GM21390 (cell line): ENCODE data around the gene SIPA1L3.

ENCODE experiments used
- ATAC-seq: cut with Tn5 transposase; IDR thresholded peaks from one replicate; pipeline ENCODE4 v1.9.1; 2021; ENCODE audit not compliant: unreplicated experiment

Gene SIPA1L3

DNA sequence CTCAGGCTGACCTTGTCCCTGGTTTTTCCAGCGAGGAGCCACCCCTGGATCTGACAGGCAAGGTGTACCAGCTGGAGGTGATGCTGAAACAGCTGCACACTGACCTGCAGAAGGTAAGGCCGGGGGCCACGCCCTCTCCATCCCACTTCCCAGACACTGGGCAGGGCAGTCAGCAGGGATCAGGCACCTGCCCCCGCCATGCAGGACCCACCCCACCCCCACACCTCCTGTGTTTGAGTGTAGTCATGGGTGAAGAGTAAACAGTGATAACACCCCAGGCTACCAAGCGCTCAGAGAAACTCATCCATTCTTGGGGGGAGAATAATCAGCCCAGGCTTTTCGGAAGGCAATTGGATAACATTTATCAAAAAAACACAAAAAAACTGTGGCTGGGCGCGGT is 297.1 kb downstream of the SIPA1L3 start:
- ATAC-seq: no peak

- no peak for ATAC-seq
Measured at GRCh38 chr19:38204728-38205127, 297.7 kb downstream of the SIPA1L3 start.

- ATAC-seq: no peak
Measured at GRCh38 chr19:38206006-38206745, 299.2 kb downstream of the SIPA1L3 start.

- ATAC-seq: no peak
Measured at GRCh38 chr19:38206928-38207327, 299.9 kb downstream of the SIPA1L3 start.

DNA sequence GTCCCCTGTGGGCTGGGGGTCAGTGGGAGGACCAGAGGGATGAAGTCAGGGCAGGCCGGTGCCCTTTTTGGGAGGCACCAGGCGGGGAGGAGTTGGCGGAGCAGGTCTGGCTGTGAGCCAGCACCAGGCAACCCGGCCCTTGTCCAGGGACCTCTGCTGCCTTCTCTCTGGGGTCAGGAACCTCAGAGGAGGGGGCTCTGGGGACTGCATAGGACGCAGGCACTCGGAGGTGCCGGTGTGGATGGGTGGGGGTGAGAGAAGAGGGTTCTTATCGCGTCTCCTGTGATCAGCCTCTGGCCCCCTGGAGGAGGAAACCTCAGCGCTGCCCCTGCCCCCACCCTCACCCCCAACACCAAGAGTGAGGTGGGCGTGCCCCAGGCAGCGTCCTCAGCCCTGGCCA is 300.5 kb downstream of the SIPA1L3 start:
- no peak for ATAC-seq

GRCh38 chr19:38208571-38208970 is 301.6 kb downstream of the SIPA1L3 start:
- ATAC-seq: no peak

DNA sequence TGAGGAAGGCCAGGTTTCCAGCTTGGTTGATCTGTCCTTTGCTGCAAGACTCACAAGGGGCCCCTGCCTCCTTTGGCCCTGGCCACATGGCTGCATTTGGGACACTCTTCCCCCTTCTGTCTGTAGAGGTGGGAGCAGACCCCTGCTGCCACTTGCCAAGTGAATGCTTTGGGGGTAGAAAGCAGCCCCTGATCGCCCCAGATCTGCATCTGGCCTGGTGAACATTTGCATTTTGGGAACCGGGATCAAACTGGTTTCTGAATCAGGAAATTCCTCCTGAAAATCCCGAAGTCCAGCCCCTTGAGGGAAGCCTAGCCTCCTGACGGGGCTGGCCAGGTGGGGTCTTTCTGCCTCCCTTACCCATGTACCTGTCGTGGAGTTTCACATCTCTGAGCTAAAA is 302.1 kb downstream of the SIPA1L3 start:
- ATAC-seq: no peak

DNA sequence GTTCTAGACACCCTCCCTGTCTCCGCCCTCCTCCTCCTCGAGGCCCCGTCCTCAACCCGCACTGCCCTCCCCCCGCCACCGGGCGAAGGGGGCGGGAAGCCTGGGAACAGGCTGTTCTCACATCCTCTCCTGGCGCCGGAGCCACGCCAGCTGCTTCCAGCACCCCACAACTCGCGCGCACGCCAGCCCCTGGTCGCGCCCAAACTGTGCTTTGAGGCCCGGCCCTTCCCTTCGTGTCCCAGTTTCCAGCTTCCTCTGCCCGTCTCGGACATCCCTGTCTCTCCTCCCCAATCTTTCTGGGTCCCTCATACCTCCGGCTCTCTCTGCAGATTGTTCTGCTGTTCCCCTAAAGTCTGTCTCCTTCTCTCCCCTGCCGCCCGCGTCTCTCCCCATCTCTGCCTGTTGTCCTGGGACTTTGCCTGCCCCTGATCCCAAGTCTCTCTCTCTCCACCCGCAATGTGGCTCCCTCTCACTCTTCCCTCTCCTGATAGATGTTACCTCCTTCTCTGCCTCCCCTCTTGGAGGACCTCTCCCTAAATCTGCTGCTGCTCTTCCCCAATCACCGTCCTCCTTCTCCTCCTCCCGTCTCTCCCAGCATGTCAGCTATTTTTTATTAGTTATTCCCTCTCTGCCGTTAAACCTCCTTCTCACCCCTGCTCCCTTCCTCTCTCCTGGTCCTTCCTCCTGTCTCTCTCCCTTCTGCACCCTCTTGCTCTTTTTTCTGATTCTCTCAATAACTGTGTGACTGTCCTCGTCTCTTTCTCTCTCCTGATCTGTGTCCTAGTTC is 302.9 kb downstream of the SIPA1L3 start:
- ATAC-seq: no peak

DNA sequence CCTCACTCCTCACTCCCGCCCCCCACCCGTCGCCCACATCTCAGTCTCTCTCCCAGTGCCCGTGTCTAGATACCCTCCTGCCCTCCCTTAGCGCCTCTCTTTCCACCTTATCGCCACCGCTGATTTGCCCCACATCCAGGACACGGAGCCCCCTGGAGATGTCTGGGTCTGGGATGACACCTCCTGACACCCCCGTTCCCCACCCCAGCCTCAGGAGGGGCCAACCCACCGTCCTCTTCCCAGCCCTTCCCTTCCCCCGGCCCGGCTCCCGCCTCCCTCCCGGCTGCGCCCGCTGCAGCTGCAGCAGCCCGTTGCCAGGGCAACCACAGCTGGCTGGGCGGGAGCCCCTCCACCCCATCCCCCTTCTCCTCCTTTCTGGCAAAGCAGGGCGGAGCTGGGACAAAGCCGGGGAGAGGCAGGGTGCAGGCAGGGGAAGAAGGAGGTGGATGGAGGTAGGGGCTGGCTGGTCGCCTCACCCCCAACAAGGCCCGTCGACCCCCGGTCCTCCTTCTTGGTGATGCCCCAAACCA is 303.5 kb downstream of the SIPA1L3 start:
- no peak for ATAC-seq

- no peak for ATAC-seq
Measured at GRCh38 chr19:38211151-38211591, 304.2 kb downstream of the SIPA1L3 start.

- no peak for ATAC-seq
Measured at GRCh38 chr19:38211766-38212165, 304.8 kb downstream of the SIPA1L3 start.

- ATAC-seq: no peak
Measured at GRCh38 chr19:38213469-38213868, 306.5 kb downstream of the SIPA1L3 start.

GRCh38 chr19:38213911-38214625 is 307.1 kb downstream of the SIPA1L3 start:
- ATAC-seq: no peak

GRCh38 chr19:38216785-38217641 is 310.0 kb downstream of the SIPA1L3 start:
- ATAC-seq: no peak

GRCh38 chr19:38218204-38218603 is 311.2 kb downstream of the SIPA1L3 start:
- ATAC-seq: no peak

GRCh38 chr19:38219221-38219620 is 312.2 kb downstream of the SIPA1L3 start:
- no peak for ATAC-seq

DNA sequence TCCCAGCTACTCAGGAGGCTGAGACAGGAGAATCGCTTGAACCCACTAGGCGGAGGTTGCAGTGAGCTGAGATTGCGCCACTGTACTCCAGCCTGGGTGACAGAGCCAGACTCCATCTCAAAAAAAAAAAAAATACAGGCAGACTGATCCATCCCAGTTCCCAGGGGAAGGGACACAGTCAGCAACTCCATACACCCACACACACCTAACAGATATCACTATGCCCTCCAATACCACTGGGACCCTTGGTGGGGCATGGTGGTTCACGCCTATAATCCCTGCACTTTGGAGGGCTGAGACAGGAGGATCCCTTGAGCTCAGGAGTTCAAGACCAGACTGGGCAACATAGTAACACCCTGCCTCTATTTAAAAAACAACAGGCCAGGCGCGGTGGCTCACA is 314.4 kb downstream of the SIPA1L3 start:
- ATAC-seq: no peak

DNA sequence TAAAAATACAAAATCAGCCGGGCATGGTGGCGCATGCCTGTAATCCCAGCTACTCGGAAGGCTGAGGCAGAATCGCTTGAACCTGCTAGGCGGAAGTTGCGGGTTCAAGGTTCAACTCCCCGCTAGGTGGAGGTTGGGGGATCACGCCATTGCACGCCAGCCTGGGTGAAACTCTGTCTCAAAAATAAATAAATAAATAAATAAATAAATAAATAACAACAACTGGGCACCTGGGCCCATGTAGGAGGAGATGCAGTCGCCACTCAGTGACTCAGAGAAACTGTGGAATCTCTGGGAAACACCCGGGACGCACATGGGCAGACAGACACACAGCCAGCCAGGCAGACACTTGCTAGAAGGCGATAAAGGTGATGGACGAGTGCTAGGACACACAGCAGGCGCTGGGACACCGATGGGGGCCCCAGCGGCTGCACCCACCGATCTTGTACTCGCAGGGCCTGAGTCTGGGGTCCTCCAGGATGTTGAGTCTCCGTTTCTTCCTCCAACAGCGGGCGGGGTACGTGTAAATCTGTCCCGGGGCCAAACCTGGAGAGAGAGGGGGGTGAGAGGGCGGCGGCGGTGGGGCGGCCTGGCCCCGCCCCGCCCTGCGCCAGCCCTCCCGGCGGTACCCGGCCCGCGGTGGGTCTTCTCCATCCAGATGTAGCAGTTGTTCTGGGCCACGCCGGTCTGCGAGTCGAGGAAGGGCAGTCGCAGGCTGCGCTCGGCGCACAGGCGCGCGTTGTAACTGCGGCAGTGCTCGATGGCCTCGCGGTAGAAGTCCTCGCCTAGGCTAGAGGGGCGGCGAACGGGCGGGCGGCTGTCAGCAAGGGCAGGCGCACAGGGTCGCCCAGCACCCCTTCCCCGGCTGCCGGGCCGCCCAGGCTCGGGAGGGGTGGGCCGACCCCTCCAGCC is 315.2 kb downstream of the SIPA1L3 start:
- no peak for ATAC-seq

- no peak for ATAC-seq
Measured at GRCh38 chr19:38223119-38223523, 316.1 kb downstream of the SIPA1L3 start.
